Neuronal stem cell (in vitro differentiated cells): ENCODE data around the gene SAMD10.
A peak's percentile ranks its signal among the peaks of the same experiment; 100 is the strongest.

ENCODE experiments used
- DNase-seq: peaks from one replicate; pipeline ENCODE4 v3.0.0-alpha.2; 2013; ENCODE audit warnings: low spot score
- H2AFZ ChIP-seq: one replicate; pipeline ENCODE4 v1.6.1; 2013; ENCODE audit warnings: mild to moderate bottlenecking, low read length, inconsistent platforms
- H2AK5ac ChIP-seq: 2 replicates; pipeline ENCODE4 v1.6.1; 2013; ENCODE audit warnings: low read depth, mild to moderate bottlenecking, inconsistent platforms, low read length, moderate library complexity, mixed read lengths
- H2BK120ac ChIP-seq: 2 replicates; pipeline ENCODE4 v1.6.1; 2013; ENCODE audit warnings: low read depth, mild to moderate bottlenecking, inconsistent platforms, low read length, moderate library complexity, mixed read lengths
- H2BK12ac ChIP-seq: one replicate; pipeline ENCODE4 v1.6.1; 2013; ENCODE audit warnings: low read length, inconsistent platforms
- H2BK15ac ChIP-seq: 2 replicates; pipeline ENCODE4 v1.6.1; 2013; ENCODE audit warnings: mild to moderate bottlenecking, low read length, inconsistent platforms, mixed read lengths
- H2BK5ac ChIP-seq: one replicate; pipeline ENCODE4 v1.6.1; 2013; ENCODE audit warnings: inconsistent platforms, mild to moderate bottlenecking, low read length, moderate library complexity
- H3K14ac ChIP-seq: one replicate; pipeline ENCODE4 v1.6.1; 2013; ENCODE audit warnings: low read length, inconsistent platforms
- H3K18ac ChIP-seq: 2 replicates; pipeline ENCODE4 v1.6.1; 2013; ENCODE audit warnings: low read length, inconsistent platforms
- H3K23ac ChIP-seq: 2 replicates; pipeline ENCODE4 v1.6.1; 2013; ENCODE audit warnings: low read depth, mild to moderate bottlenecking, mixed read lengths, low read length, inconsistent platforms; ENCODE audit not compliant: poor library complexity
- H3K27ac ChIP-seq: replicated peaks from 3 replicates; pipeline ENCODE4 v1.5.1; 2013; ENCODE audit warnings: low read length, inconsistent platforms
- H3K27me3 ChIP-seq, 3 experiments: 2 replicates each; pipeline ENCODE4 v1.6.1; 2013; ENCODE audit warnings: low read length in 3 of 3, mild to moderate bottlenecking in 2 of 3, inconsistent platforms in 1 of 3, low read depth in 1 of 3, mixed read lengths in 1 of 3, moderate library complexity in 1 of 3; ENCODE audit not compliant: control insufficient read depth in 3 of 3, insufficient read depth in 3 of 3
- H3K36me3 ChIP-seq, 2 donors: replicated peaks in 1 of 2; 2 replicates each; pipeline ENCODE4 v1.6.1; 2013; ENCODE audit warnings: low read length in 2 of 2; ENCODE audit not compliant: control insufficient read depth in 2 of 2, insufficient read depth in 2 of 2
- H3K4ac ChIP-seq: 2 replicates; pipeline ENCODE4 v1.6.1; 2013; ENCODE audit warnings: inconsistent platforms, mild to moderate bottlenecking, low read length, moderate library complexity
- H3K4me1 ChIP-seq, 2 donors: 1 replicate in 1 of 2; 2 replicates in 1 of 2; pipeline ENCODE4 v1.6.1; 2013; ENCODE audit warnings: low read length in 2 of 2, low read depth in 1 of 2; ENCODE audit not compliant: control insufficient read depth in 2 of 2, insufficient read depth in 1 of 2
- H3K4me2 ChIP-seq: one replicate; pipeline ENCODE4 v1.6.1; 2013; ENCODE audit warnings: mild to moderate bottlenecking, low read length, inconsistent platforms; ENCODE audit not compliant: insufficient read depth, poor library complexity, severe bottlenecking
- H3K4me3 ChIP-seq, 2 donors: 2 replicates each; pipeline ENCODE4 v1.5.1; 2013; ENCODE audit warnings: low read length in 2 of 2, mild to moderate bottlenecking in 2 of 2, inconsistent platforms in 1 of 2, moderate library complexity in 1 of 2
- H3K79me1 ChIP-seq: one replicate; pipeline ENCODE4 v1.6.1; 2013; ENCODE audit warnings: low read depth, mild to moderate bottlenecking, inconsistent platforms, low read length, moderate library complexity
- H3K9ac ChIP-seq: one replicate; pipeline ENCODE4 v1.6.1; 2013; ENCODE audit warnings: mild to moderate bottlenecking, low read depth, low read length, inconsistent platforms; ENCODE audit not compliant: poor library complexity
- H3K9me3 ChIP-seq, 2 donors: replicated peaks in 1 of 2; 2 replicates each; pipeline versions ENCODE3 to v1.6.1; 2013; ENCODE audit warnings: low read length in 2 of 2, mild to moderate bottlenecking in 2 of 2, inconsistent platforms in 1 of 2, low read depth in 1 of 2, mixed read lengths in 1 of 2, moderate library complexity in 1 of 2; ENCODE audit not compliant: control insufficient read depth in 2 of 2, insufficient read depth in 1 of 2
- H4K8ac ChIP-seq: one replicate; pipeline ENCODE4 v1.6.1; 2013; ENCODE audit warnings: low read depth, mild to moderate bottlenecking, inconsistent platforms, low read length, moderate library complexity
- H4K91ac ChIP-seq: one replicate; pipeline ENCODE4 v1.6.1; 2013; ENCODE audit warnings: low read length, low read depth, mild to moderate bottlenecking, inconsistent platforms; ENCODE audit not compliant: poor library complexity
- WGBS, 2 donors: extraction: QIAGEN DNeasy Blood & Tissue Kit; methylation state at CpG; one replicate each; pipeline ENCODE4 v1.1.7; 2013; ENCODE audit warnings: missing lambda C conversion rate in 2 of 2, mixed read lengths in 1 of 2; ENCODE audit not compliant: insufficient read length in 2 of 2, insufficient replicate concordance in 1 of 2; ENCODE audit errors: extremely low coverage in 2 of 2; 5-methylcytosine and 5-hydroxymethylcytosine counted together

SAMD10 gene

DNA sequence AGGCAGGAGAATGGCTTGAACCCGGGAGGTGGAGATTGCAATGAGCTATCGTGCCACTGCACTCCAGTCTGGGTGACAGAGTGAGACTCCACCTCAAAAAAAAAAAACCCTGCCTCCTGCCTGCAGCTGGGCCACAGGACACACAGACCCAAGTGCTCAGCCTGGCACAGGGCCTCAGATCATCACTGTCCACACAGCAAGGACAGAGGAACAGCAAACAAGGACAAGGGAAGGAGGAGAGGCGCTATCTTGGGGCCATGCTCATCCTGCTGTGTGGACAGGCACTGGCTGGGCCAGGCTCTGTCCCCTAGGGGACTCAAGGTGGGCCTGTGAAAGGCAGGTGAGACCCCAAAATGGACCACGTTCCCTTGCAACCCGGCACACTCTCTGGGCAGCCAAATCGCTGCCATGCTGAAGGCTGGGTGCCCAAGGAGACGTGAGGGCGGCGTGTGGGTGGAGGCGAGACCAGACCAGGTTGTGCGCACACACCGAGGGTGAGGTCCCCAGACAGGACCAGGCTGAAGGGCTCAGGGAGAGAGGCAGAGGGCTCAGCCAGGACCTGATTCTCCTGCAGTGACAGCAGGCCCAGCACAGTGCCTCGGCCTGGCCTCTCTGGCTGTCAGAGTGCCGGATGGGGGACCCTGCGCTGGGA is 32.3 kb downstream of the SAMD10 start:
- Histone ChIP-seq H2BK5ac (peak overlapping the region; percentile 6), H3K27ac (no peak overlapping the region), H3K79me1 (peaks cover 28% of the 10 kb centered on the region), H2BK15ac (no peak overlapping the region), H3K4me3 (no peak overlapping the region), H4K91ac (no peak overlapping the region), H3K23ac (peak overlapping the region; percentile 85), H3K4me1 (peaks cover 17 to 24% of the 10 kb centered on the region in 2 donors), H2BK12ac (no peak overlapping the region), H3K14ac (no peak overlapping the region), H3K9me3 (no peaks in the 10 kb centered on the region), H3K4me2 (no peak overlapping the region), H4K8ac (no peak overlapping the region), H3K27me3 (no peaks in the 10 kb centered on the region), H3K36me3 (peaks cover 27 to 50% of the 10 kb centered on the region in 2 donors), H2AFZ (no peak overlapping the region), H2AK5ac (no peak overlapping the region), H2BK120ac (no peak overlapping the region), H3K9ac (no peak overlapping the region), H3K4ac (no peak overlapping the region), H3K18ac (peak overlapping the region; percentile 38)
- WGBS, 2 donors, result no CpG with 5 or more reads among the region's 15 CpGs
- no peak for DNase-seq

DNA sequence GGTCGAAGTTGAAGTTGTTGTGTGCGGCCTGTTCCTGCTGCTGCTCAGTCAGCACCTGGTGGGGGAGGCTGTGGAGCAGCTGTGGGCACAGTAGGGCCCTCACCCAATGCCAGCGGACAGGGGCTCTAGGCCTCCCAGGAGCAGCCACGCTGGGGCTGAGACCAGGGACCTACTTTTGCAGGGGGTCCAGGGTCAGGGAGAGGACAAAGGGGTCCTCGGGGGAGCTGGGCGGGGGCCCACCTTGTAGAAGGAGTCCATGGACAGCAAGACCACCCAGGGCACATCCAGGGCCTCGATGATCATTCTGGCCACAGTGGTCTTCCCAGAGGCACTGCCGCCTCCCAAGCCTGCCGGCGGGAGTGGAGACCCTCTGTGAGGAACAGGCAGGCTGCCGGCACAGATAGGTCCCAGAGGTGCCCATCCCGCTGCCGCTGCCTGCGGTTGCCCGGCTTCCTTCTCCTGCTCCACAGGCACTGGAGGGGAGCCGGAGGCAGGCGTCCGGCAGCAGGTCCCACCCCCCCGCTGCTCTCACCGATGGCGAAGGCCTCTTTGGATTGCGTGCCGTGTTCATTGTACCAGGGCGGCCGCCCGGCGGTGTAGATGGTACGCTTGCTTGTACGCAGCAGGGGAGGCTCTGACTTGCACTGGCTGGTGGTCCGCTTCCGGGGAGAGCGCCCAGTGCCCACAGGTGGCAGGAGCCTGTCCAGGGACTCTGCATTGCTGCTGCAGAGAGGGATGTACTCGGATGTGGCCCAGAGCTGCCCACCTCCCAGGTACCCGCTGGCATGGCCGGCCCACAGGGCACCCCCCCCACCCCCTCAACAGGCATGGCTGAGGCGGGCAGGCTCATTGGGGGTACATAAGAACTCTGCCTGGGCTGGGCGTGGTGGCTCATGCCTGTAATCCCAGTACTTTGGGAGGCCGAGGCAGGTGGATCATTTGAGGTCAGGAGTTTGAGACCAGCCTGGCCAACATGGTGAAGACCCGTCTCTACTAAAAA is 33.2 kb downstream of the SAMD10 start:
- H2AK5ac ChIP-seq, result no peak overlapping the region
- H3K4me1 ChIP-seq, result peaks cover 17 to 24% of the 10 kb centered on the region in 2 donors
- H2BK120ac ChIP-seq, result no peak overlapping the region
- no peaks in the 10 kb centered on the region for H3K27me3 ChIP-seq
- H3K79me1 ChIP-seq, result peaks cover 24% of the 10 kb centered on the region
- H3K9me3 ChIP-seq, result no peaks in the 10 kb centered on the region
- no peak overlapping the region for H2BK12ac ChIP-seq
- H2AFZ ChIP-seq, result no peak overlapping the region
- H3K4me3 ChIP-seq, result no peak overlapping the region
- no peak for DNase-seq
- H2BK5ac ChIP-seq, result no peak overlapping the region
- no peak overlapping the region for H3K4me2 ChIP-seq
- no peak overlapping the region for H3K4ac ChIP-seq
- no peak overlapping the region for H3K18ac ChIP-seq
- H3K9ac ChIP-seq, result no peak overlapping the region
- no peak overlapping the region for H4K8ac ChIP-seq
- H3K14ac ChIP-seq, result no peak overlapping the region
- H3K23ac ChIP-seq, result no peak overlapping the region
- peaks cover 27 to 51% of the 10 kb centered on the region in 2 donors for H3K36me3 ChIP-seq
- H4K91ac ChIP-seq, result no peak overlapping the region
- H3K27ac ChIP-seq, result no peak overlapping the region
- no CpG with 5 or more reads among the region's 39 CpGs for WGBS, 2 donors
- no peak overlapping the region for H2BK15ac ChIP-seq

DNA sequence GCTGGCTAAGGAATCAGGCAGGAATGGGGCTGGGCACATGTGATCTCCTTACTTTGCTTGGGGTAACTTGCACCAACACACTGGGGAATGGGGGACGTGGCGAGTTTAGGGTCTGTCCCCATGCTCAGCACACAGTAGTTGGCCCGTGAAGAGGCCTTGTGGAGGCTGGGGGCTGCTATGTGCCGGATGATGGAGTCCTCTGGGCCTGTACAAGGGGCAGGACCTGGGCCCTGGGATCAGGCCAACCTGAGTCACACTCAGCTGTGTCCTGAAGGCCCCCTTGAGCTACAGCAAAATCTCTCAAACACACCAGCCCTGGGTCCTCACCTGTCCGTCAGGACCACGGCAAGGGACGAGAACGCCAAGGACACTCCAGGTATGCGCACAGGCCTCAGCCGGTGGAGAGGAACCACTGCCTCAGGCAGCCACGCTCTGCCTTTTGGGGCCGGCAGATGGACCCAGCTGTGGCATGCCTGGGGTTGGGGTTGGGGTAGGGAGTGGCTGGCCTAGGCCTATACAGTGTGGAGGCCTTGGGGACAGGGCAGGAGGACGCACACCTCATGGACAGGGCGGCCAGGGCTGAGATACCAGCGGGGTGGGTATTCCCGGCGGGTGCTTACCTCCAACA is 34.3 kb downstream of the SAMD10 start:
- no peak overlapping the region for H2AK5ac ChIP-seq
- no peak overlapping the region for H3K27ac ChIP-seq
- no peak overlapping the region for H3K9ac ChIP-seq
- H3K14ac ChIP-seq, result no peak overlapping the region
- H3K4me2 ChIP-seq, result no peak overlapping the region
- no peak overlapping the region for H3K4ac ChIP-seq
- peak overlapping the region in 1 of 2 donors; percentile 49 for H3K4me3 ChIP-seq
- H4K8ac ChIP-seq, result no peak overlapping the region
- peaks cover 17 to 25% of the 10 kb centered on the region in 2 donors for H3K4me1 ChIP-seq
- no CpG with 5 or more reads among the region's 17 CpGs for WGBS, 2 donors
- H2BK5ac ChIP-seq, result peak overlapping the region; percentile 53
- H3K23ac ChIP-seq, result peak overlapping the region; percentile 65
- H2BK12ac ChIP-seq, result no peak overlapping the region
- DNase-seq, result no peak
- no peak overlapping the region for H2BK15ac ChIP-seq
- no peak overlapping the region for H2BK120ac ChIP-seq
- no peaks in the 10 kb centered on the region for H3K9me3 ChIP-seq
- H2AFZ ChIP-seq, result no peak overlapping the region
- H3K36me3 ChIP-seq, result peaks cover 37 to 59% of the 10 kb centered on the region in 2 donors
- H3K27me3 ChIP-seq, result no peaks in the 10 kb centered on the region
- H4K91ac ChIP-seq, result no peak overlapping the region
- peaks cover 31% of the 10 kb centered on the region for H3K79me1 ChIP-seq
- no peak overlapping the region for H3K18ac ChIP-seq
